Endothelial cell (in vitro differentiated cells): ENCODE measurements around the gene PAM. TPM values are rescaled to one million over a fixed set of nuclear protein-coding genes. Genes with fewer than 3 reads are reported as not detected.

Source experiments
- DNase-seq: peaks from one replicate; pipeline ENCODE4 v3.0.0; 2021; ENCODE audit warnings: low spot score
- H3K27ac Mint-ChIP-seq: one replicate; pipeline ENCODE4 v1.8.0; 2021; ENCODE audit warnings: mixed read lengths, inconsistent platforms; ENCODE audit not compliant: unreplicated experiment
- H3K27me3 Mint-ChIP-seq: one replicate; pipeline ENCODE4 v1.8.0; 2021; ENCODE audit warnings: mild to moderate bottlenecking, moderate library complexity, mixed read lengths, inconsistent platforms; ENCODE audit not compliant: unreplicated experiment
- H3K36me3 Mint-ChIP-seq: one replicate; pipeline ENCODE4 v1.8.0; 2021; ENCODE audit warnings: mild to moderate bottlenecking, low read depth, mixed read lengths, inconsistent platforms; ENCODE audit not compliant: unreplicated experiment
- H3K4me1 Mint-ChIP-seq: one replicate; pipeline ENCODE4 v1.8.0; 2021; ENCODE audit warnings: mild to moderate bottlenecking, mixed read lengths, inconsistent platforms; ENCODE audit not compliant: unreplicated experiment
- H3K4me3 Mint-ChIP-seq: one replicate; pipeline ENCODE4 v1.8.0; 2021; ENCODE audit warnings: mild to moderate bottlenecking, mixed read lengths, inconsistent platforms; ENCODE audit not compliant: unreplicated experiment
- H3K9me3 Mint-ChIP-seq: one replicate; pipeline ENCODE4 v1.8.0; 2021; ENCODE audit warnings: mixed read lengths, inconsistent platforms; ENCODE audit not compliant: unreplicated experiment
- CTCF ChIP-seq: fragments of 200-600 bp; sonication (generic); IDR thresholded peaks from one replicate; pipeline ENCODE4 v1.5.0; 2021; ENCODE audit warnings: antibody characterized with exemption; ENCODE audit not compliant: unreplicated experiment
- total RNA-seq: library from RNA; stranded (reverse); fragmentation: NEBNext Ultra II Directional; extraction: Animal tissue kit (Norgen Biotek cat#: 25700); gene quantifications from one replicate; pipeline ENCODE4 v1.2.1, GENCODE V29; 2021; ENCODE audit not compliant: unreplicated experiment

PAM gene
- total RNA-seq, 1 donor from 2014 or later, result 255 TPM

GRCh38 chr5:102981957-102982635 lies 227.0 kb downstream of the PAM start:
- Mint-ChIP-seq H3K27me3 (no peaks in the 10 kb centered on the region), H3K27ac (no peak overlapping the region), H3K36me3 (peaks cover 17% of the 10 kb centered on the region), H3K4me1 (no peaks in the 10 kb centered on the region), H3K9me3 (no peaks in the 10 kb centered on the region), H3K4me3 (no peak overlapping the region)
- no peak for DNase-seq
- no peak for TF ChIP-seq CTCF

DNA sequence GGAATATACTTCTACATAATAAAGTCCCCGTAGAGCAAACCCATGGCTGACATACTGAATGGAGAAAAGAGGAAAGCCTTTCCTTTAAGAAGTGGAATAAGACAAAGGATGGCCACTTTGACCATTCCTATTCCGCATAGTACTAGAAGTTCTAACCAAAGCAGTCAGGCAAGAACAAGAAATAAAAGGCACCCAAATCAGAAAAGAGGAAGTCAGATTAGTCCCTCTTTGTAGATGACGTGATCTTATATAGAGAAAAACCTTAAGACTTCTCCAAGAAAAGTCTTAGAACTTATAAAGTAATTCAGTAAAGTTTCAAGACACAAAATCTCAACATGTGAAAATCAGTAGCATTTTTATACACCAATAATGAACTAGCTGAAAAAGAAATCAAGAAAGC lies 231.0 kb downstream of the PAM start:
- no peak for DNase-seq
- Mint-ChIP-seq H3K4me1 (no peaks in the 10 kb centered on the region), H3K36me3 (peaks cover 17% of the 10 kb centered on the region), H3K27me3 (no peaks in the 10 kb centered on the region), H3K4me3 (no peak overlapping the region), H3K27ac (no peak overlapping the region), H3K9me3 (no peaks in the 10 kb centered on the region)
- no peak for TF ChIP-seq CTCF

GRCh38 chr5:102988459-102988858 lies 233.4 kb downstream of the PAM start:
- no peaks in the 10 kb centered on the region for H3K27me3 Mint-ChIP-seq
- no peak overlapping the region for H3K4me3 Mint-ChIP-seq
- H3K27ac Mint-ChIP-seq, result peak overlapping the region; percentile 39
- no peaks in the 10 kb centered on the region for H3K36me3 Mint-ChIP-seq
- H3K4me1 Mint-ChIP-seq, result no peaks in the 10 kb centered on the region
- no peak for DNase-seq
- H3K9me3 Mint-ChIP-seq, result no peaks in the 10 kb centered on the region
- no peak for TF ChIP-seq CTCF

GRCh38 chr5:102991802-102992201 lies 236.7 kb downstream of the PAM start:
- DNase-seq, result no peak
- no peaks in the 10 kb centered on the region for H3K36me3 Mint-ChIP-seq
- no peak overlapping the region for H3K4me3 Mint-ChIP-seq
- no peak overlapping the region for H3K27ac Mint-ChIP-seq
- no peak for TF ChIP-seq CTCF
- no peaks in the 10 kb centered on the region for H3K27me3 Mint-ChIP-seq
- no peaks in the 10 kb centered on the region for H3K4me1 Mint-ChIP-seq
- no peaks in the 10 kb centered on the region for H3K9me3 Mint-ChIP-seq

GRCh38 chr5:102996011-102996575 lies 241.0 kb downstream of the PAM start:
- Mint-ChIP-seq H3K4me3 (no peak overlapping the region), H3K36me3 (peaks cover 15% of the 10 kb centered on the region), H3K4me1 (no peaks in the 10 kb centered on the region), H3K27ac (no peak overlapping the region), H3K27me3 (no peaks in the 10 kb centered on the region), H3K9me3 (no peaks in the 10 kb centered on the region)
- no peak for DNase-seq
- no peak for TF ChIP-seq CTCF
